ENCODE data around the gene TRIO. TPM values are rescaled to one million over a fixed set of nuclear protein-coding genes. Genes with fewer than 3 reads are reported as not detected.

Gene TRIO
- total RNA-seq, 1 donor from 2014 or later: 71.6 TPM

DNA sequence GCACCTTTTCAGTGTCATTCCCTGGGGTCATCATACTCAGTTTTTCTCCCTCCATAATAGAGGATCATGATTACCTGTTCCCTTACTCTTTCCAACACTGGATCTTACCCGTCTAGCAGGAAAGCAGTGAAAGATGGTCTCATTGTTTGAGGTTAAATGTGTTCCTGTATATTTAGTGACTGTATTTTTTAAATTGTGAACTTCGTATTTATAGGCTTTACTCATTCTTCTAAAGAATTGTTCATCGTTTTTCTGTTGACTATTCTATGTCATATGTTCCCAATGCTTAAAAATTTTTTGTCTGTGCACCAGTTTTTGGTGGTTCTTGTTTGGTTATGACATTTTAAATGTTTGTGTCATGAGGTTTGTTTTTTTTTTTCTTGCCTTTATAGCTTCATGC is 233.6 kb downstream of the TRIO start:
- no peak overlapping the region for H3K4me3 ChIP-seq (ENCODE audit: low read depth, low read length)
- no peaks in the 10 kb centered on the region for H3K27me3 ChIP-seq (ENCODE audit: control insufficient read depth, insufficient read depth, low read length)
- TF ChIP-seq, protein P1, sequence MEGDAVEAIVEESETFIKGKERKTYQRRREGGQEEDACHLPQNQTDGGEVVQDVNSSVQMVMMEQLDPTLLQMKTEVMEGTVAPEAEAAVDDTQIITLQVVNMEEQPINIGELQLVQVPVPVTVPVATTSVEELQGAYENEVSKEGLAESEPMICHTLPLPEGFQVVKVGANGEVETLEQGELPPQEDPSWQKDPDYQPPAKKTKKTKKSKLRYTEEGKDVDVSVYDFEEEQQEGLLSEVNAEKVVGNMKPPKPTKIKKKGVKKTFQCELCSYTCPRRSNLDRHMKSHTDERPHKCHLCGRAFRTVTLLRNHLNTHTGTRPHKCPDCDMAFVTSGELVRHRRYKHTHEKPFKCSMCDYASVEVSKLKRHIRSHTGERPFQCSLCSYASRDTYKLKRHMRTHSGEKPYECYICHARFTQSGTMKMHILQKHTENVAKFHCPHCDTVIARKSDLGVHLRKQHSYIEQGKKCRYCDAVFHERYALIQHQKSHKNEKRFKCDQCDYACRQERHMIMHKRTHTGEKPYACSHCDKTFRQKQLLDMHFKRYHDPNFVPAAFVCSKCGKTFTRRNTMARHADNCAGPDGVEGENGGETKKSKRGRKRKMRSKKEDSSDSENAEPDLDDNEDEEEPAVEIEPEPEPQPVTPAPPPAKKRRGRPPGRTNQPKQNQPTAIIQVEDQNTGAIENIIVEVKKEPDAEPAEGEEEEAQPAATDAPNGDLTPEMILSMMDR (IDR thresholded peaks at IDR 0.05; ENCODE audit: insufficient read depth, low read length, severe bottlenecking): no peak
- no peak for FAIRE-seq
- peaks cover 23% of the 10 kb centered on the region for H3K36me3 ChIP-seq (ENCODE audit: control insufficient read depth, insufficient read depth, low read length)
- DNase-seq (ENCODE audit: low read depth): no peak

DNA sequence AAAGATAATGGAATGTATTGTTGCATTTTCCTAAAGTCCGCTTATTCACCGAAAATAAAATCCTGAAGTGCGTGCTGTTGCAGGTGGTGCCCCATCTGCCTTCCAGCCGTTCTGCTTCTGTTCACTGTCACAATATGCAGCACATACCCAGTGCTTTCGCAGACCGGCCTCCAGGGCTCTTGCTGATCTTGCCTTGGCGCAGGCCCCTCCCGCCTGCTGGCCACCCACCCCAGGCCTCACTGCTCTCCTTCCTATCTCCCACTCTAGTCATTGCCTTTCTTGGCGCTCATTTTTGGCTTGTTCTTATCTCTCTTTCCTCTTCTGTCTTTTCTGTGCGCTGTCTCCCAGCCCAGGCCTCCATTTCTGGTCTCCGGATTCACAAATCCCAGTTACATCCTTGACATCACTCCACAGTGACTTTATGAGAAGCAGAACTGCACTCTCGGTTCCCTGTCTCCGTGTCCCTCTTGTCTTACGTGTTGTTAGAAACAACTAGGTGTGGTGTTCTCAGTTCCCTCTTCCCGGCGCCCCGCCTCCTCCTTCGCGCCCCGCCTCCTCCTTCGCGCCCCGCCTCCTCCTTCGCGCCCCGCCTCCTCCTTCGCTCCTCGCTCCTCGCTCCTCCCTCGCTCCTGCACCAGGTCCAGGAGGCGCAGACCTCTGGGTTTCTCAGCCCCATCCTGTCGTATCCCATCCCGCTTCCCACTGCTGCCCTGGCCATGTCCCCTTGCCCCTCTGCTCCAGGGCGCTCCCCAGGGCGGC is 236.8 kb downstream of the TRIO start:
- TF ChIP-seq, protein P1 (IDR thresholded peaks at IDR 0.05; ENCODE audit: insufficient read depth, low read length, severe bottlenecking): no peak
- Histone ChIP-seq H3K36me3 (ENCODE audit: control insufficient read depth, insufficient read depth, low read length) (peaks cover 23% of the 10 kb centered on the region), H3K27me3 (ENCODE audit: control insufficient read depth, insufficient read depth, low read length) (no peaks in the 10 kb centered on the region), H3K4me3 (ENCODE audit: low read depth, low read length) (no peak overlapping the region)
- no peak for DNase-seq (ENCODE audit: low read depth)
- FAIRE-seq: no peak

DNA sequence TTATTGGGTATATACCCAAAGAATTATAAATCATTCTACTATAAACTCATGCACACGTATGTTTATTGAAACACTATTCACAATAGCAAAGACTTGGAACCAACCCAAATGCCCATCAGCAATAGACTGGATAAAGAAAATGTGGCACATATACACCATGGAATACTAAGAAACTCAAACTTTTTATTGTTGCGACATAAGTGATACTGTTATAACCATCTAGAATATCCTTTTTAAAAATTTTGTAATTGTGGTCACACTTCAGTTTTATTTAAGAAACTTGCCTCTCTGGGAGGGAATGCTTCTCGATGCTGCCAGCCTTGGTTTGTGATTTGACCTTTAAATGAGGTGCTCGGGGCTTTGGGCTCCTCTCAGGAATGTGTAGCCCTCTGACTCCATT is 237.6 kb downstream of the TRIO start:
- DNase-seq (ENCODE audit: low read depth) (no peak), FAIRE-seq (no peak)
- TF ChIP-seq, protein P1 (IDR thresholded peaks at IDR 0.05; ENCODE audit: insufficient read depth, low read length, severe bottlenecking): no peak
- H3K36me3 ChIP-seq (ENCODE audit: control insufficient read depth, insufficient read depth, low read length): peaks cover 24% of the 10 kb centered on the region
- no peak overlapping the region for H3K4me3 ChIP-seq (ENCODE audit: low read depth, low read length)
- no peaks in the 10 kb centered on the region for H3K27me3 ChIP-seq (ENCODE audit: control insufficient read depth, insufficient read depth, low read length)

DNA sequence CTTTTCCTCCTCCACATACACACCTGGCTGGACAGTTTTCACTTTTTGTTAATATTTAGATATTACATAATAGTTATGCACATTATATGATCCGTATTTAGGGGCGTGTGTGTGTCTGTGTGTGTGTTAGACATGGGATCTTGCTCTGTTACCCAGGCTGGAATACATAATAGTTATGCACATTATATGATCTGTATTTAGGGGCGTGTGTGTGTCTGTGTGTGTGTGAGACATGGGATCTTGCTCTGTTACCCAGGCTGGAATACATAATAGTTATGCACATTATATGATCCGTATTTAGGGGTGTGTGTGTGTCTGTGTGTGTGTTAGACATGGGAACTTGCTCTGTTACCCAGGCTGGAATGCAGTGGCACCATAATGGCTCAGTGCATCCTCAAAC is 239.5 kb downstream of the TRIO start:
- H3K27me3 ChIP-seq (ENCODE audit: control insufficient read depth, insufficient read depth, low read length): no peaks in the 10 kb centered on the region
- peaks cover 29% of the 10 kb centered on the region for H3K36me3 ChIP-seq (ENCODE audit: control insufficient read depth, insufficient read depth, low read length)
- TF ChIP-seq, protein P1 (IDR thresholded peaks at IDR 0.05; ENCODE audit: insufficient read depth, low read length, severe bottlenecking): no peak
- DNase-seq (ENCODE audit: low read depth) (no peak), FAIRE-seq (no peak)
- no peak overlapping the region for H3K4me3 ChIP-seq (ENCODE audit: low read depth, low read length)

DNA sequence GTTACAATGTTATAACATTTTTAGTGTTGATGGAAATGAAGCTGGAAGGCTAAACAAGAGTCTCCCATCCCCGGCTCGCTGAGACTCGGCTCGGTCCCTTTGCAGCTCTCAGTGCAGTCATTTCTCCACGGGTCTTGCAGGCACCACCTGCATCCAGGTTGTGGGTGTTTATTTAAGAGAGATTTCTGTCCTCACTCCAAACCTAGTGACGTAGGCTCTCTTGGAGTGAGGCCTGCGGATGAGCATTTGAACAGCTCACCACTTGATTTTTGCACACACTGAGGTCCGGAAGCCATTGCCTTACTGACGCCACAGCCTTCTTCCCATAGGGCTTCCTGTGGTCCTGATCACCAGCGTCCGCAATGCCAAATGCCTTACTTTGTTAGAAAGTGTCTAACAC is 240.8 kb downstream of the TRIO start:
- FAIRE-seq: no peak
- TF ChIP-seq, protein P1 (IDR thresholded peaks at IDR 0.05; ENCODE audit: insufficient read depth, low read length, severe bottlenecking): no peak

DNA sequence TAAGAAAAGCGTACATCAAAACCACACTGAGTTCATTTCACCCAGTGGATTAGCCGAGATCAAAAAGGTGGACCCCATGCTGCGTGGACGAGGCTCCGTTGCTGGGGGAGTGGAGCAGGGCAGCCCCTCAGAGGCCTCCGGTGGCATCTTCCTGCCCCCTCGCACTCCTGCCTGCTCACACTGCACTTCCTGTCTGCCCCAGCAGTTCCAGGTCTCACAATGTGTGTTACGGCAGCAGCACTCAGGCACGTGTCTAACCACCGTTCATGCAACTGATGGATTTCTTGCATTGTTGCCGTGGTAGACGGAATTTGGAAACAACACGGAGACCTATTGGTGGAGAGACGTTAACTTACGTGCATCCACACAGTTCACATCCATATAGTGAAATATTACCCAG is 241.9 kb downstream of the TRIO start:
- TF ChIP-seq, protein P1 (IDR thresholded peaks at IDR 0.05; ENCODE audit: insufficient read depth, low read length, severe bottlenecking): no peak
- no peaks in the 10 kb centered on the region for H3K27me3 ChIP-seq (ENCODE audit: control insufficient read depth, insufficient read depth, low read length)
- no peak overlapping the region for H3K4me3 ChIP-seq (ENCODE audit: low read depth, low read length)
- FAIRE-seq (no peak), DNase-seq (ENCODE audit: low read depth) (no peak)
- peaks cover 25% of the 10 kb centered on the region for H3K36me3 ChIP-seq (ENCODE audit: control insufficient read depth, insufficient read depth, low read length)

More for the DNA sequence above, 240.8 kb downstream of the TRIO start:
- DNase-seq (ENCODE audit: low read depth): no peak
- Histone ChIP-seq H3K27me3 (ENCODE audit: control insufficient read depth, insufficient read depth, low read length) (no peaks in the 10 kb centered on the region), H3K4me3 (ENCODE audit: low read depth, low read length) (no peak overlapping the region), H3K36me3 (ENCODE audit: control insufficient read depth, insufficient read depth, low read length) (peaks cover 26% of the 10 kb centered on the region)
